Stimulated activated naive CD8-positive, alpha-beta T cell treated with anti-CD3 and anti-CD28 coated beads, Interleukin-15, amount 100 ng/mL, for 72 hours (primary cell): ENCODE data around the gene ATP5F1B.
A peak's percentile ranks its signal among the peaks of the same experiment; 100 is the strongest.

Experiments used
- ATAC-seq: fragments of 150-1000 bp; cut with Tn5 transposase; 2 replicates; pipeline ENCODE4 v1.10.0; 2021; ENCODE audit warnings: mild to moderate bottlenecking, moderate library complexity
- DNase-seq, 2 donors: peaks; one replicate each; pipeline ENCODE4 v3.0.0; 2021 to 2022
- H3K27ac Mint-ChIP-seq, 2 donors: one replicate each; pipeline ENCODE4 v1.8.0; 2022; ENCODE audit warnings: mild to moderate bottlenecking in 2 of 2, mixed read lengths in 2 of 2, moderate library complexity in 2 of 2
- H3K27me3 Mint-ChIP-seq: one replicate; pipeline ENCODE4 v1.8.0; 2022; ENCODE audit warnings: mixed read lengths
- H3K4me1 Mint-ChIP-seq: one replicate; pipeline ENCODE4 v1.8.0; 2022; ENCODE audit warnings: mild to moderate bottlenecking, mixed read lengths
- H3K4me3 Mint-ChIP-seq, 2 donors: one replicate each; pipeline ENCODE4 v1.8.0; 2022; ENCODE audit warnings: mild to moderate bottlenecking in 2 of 2, mixed read lengths in 2 of 2, moderate library complexity in 1 of 2
- H3K9me3 Mint-ChIP-seq, 2 donors: one replicate each; pipeline ENCODE4 v1.8.0; 2022; ENCODE audit warnings: mixed read lengths in 2 of 2

Gene ATP5F1B

DNA sequence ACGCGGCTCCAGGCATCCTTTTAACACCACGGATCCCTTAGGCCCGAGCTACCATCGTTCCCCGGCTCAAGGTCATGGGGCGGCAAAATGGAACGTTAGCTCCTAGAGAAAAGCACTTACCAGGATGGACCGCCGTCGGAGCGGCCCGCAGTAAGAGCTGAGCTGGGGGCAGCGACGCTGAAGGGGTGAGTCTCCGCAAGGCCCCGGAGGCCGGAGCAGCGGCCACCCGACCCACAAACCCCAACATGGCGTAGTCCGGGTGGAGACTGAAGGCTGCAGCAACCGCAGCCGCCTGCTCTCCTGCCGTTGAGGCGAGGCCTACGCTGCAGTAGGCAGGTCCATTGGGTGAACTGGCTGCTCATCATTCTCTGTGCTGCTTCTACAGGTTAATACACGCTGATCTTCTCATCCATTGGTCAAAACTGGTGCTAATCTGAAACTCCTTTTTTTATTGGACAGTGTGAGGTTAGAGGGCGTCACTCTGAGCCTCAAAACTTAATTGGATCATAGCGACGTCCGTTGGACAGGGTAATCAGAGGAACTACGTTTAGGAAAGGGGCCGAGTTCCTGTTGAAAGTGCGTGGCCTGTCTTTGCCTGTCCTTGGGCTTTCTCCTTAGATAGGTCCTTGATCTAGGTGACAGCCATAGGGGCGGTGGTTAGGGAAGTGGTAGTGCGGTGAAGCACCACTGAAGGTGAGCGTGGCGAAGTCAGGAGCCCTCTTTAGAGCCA lies at the start of gene ATP5F1B:
Gene ATP5F1B (minus strand): TSS at position 268 of the 730 bp plus-strand sequence. CDS start 21 bp downstream, at position 247.
- Mint-ChIP-seq H3K4me1 (peaks cover 39% of the 10 kb centered on the region), H3K9me3 (no peaks in the 10 kb centered on the region), H3K27ac (peak within 1 kb of the TSS; percentile 99), H3K27me3 (no peaks in the 10 kb centered on the region), H3K4me3 (peak within 1 kb of the TSS; percentile 94 to 96)
- ATAC-seq (peak; percentile 99), DNase-seq (peak; percentile 88 to 97)

DNA sequence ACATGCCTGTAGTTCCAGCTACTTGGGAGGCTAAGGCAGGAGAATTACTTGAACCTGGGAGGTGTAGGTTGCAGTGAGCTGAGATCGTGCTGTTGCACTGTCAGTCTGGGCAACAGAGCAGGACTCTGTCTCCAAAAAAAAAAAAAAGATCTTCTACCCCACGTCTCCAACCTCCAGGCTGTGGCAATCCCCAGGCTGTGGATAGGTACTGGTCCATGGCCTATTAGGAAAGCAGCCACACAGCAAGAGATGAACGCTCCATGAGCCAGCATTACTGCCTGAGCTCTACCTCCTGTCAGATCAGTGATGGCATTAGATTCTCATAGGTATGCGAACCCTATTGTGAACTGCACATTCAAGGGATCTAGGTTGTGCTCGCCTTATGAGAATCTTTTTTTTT lies 48.4 kb upstream of the ATP5F1B start:
- H3K27me3 Mint-ChIP-seq, result no peaks in the 10 kb centered on the region
- H3K27ac Mint-ChIP-seq, result no peak overlapping the region
- no peak overlapping the region for H3K4me3 Mint-ChIP-seq
- H3K9me3 Mint-ChIP-seq, result no peaks in the 10 kb centered on the region
- ATAC-seq (no peak), DNase-seq (no peak)
- peaks cover 7% of the 10 kb centered on the region for H3K4me1 Mint-ChIP-seq

GRCh38 chr12:56688846-56689109 lies 43.0 kb upstream of the ATP5F1B start:
- Mint-ChIP-seq H3K4me3 (peak overlapping the region; percentile 94 to 95), H3K4me1 (peaks cover 32% of the 10 kb centered on the region), H3K27ac (peak overlapping the region; percentile 99), H3K9me3 (no peaks in the 10 kb centered on the region), H3K27me3 (no peaks in the 10 kb centered on the region)
- DNase-seq (no peak), ATAC-seq (no peak)

- Mint-ChIP-seq H3K4me1 (peaks cover 36% of the 10 kb centered on the region), H3K27me3 (no peaks in the 10 kb centered on the region), H3K4me3 (peak within 1 kb of the TSS; percentile 94 to 95), H3K9me3 (no peaks in the 10 kb centered on the region), H3K27ac (peak within 1 kb of the TSS; percentile 99)
- peak; percentile 86 for ATAC-seq
- DNase-seq, result peak; percentile 99
These were observed 42.5 kb upstream of the ATP5F1B start, which contains the start of gene PTGES3 for GRCh38 chr12:56688129-56688845. Gene PTGES3 (minus strand): TSS chr12:56688284. CDS start chr12:56687999, 285 bp downstream.

DNA sequence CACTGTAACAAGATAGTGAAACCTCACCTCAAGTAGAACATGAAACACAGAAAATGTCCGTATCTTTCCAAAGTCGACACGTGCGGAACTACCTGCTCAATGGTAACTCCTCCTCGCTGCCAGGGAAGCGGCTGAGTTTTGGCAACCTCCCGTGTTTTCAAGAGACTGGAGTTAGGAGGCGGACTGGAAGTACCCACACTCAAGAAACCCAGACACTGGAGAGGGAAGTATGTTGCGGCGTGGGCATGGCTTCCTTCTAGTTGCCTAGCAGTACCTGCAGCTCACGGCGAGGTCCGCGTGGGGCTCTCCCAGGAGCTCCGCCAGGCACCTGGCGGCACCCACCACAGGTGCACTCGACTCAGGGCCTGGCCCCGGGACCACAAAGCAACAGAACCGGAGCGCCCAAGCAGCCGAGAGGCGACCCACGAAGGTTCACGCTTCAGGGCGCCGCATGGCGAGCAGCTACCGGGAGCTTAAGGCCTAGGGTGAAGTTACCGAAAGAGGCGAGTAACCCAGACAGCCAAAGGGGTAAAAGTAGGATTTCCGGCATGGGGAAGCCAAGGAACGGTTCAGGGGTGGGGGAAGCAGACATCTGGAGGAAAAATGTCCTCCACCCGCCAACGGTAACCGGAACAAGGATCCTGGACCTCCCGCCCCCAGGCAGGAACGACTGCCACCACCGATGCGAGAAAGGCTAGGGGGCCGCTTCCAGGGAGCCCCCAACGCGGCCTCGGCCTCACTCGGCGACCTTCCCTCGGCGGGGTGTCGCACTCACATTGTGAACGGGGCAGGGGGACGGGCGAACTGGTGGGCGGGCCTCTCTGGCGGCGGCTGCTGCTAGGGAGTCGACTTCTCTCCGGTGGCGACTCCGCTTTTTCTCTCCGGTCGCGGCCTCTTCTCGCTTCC lies 41.7 kb upstream of the ATP5F1B start:
- ATAC-seq, result peak; percentile 56
- Mint-ChIP-seq H3K4me1 (peaks cover 42% of the 10 kb centered on the region), H3K4me3 (peak overlapping the region; percentile 94 to 95), H3K27me3 (no peaks in the 10 kb centered on the region), H3K27ac (peak overlapping the region; percentile 99), H3K9me3 (no peaks in the 10 kb centered on the region)
- peak; percentile 68 to 69 for DNase-seq

- no peak for DNase-seq
These were observed 39.1 kb upstream of the ATP5F1B start for GRCh38 chr12:56684745-56685359.

GRCh38 chr12:56682323-56682722 lies 36.5 kb upstream of the ATP5F1B start:
- Mint-ChIP-seq H3K27me3 (no peaks in the 10 kb centered on the region), H3K4me1 (peaks cover 79% of the 10 kb centered on the region), H3K9me3 (no peaks in the 10 kb centered on the region), H3K4me3 (peak overlapping the region; percentile 66 to 95), H3K27ac (peak overlapping the region; percentile 58 to 89)
- DNase-seq, result no peak
- ATAC-seq, result no peak

More at GRCh38 chr12:56684745-56685359, 39.1 kb upstream of the ATP5F1B start:
- ATAC-seq, result no peak
- Mint-ChIP-seq H3K4me3 (peak overlapping the region; percentile 94 to 95), H3K27me3 (no peaks in the 10 kb centered on the region), H3K9me3 (no peaks in the 10 kb centered on the region), H3K4me1 (peaks cover 64% of the 10 kb centered on the region), H3K27ac (peak overlapping the region; percentile 94 to 95)

GRCh38 chr12:56679883-56680575 lies 34.2 kb upstream of the ATP5F1B start:
- Mint-ChIP-seq H3K9me3 (no peaks in the 10 kb centered on the region), H3K27ac (peak overlapping the region; percentile 6 to 59), H3K4me3 (peak overlapping the region; percentile 29 to 44), H3K27me3 (no peaks in the 10 kb centered on the region), H3K4me1 (peaks cover 90% of the 10 kb centered on the region)
- no peak for ATAC-seq
- DNase-seq, result no peak

DNA sequence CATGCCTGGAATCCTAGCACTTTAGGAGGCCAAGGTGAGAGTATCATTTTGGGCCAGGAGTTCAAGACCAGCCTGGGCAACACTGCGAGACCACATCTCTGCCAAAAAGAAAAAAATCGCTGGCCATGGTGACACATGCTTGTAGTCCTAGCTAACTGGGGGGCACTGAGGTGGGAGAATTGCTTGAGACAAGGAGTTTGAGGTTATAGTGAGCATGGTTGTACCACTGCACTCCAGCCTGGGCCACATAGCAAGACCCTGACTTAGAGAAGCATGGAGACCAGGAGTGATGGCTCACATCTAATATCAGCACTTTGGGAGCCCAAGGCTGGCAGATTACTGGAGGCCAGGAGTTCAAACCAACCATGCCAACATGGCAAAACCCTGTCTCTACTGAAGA lies 33.1 kb upstream of the ATP5F1B start:
- ATAC-seq (no peak), DNase-seq (no peak)
- Mint-ChIP-seq H3K9me3 (no peaks in the 10 kb centered on the region), H3K27ac (no peak overlapping the region), H3K4me3 (peak overlapping the region in 1 of 2 donors; percentile 37), H3K27me3 (no peaks in the 10 kb centered on the region), H3K4me1 (peaks cover 84% of the 10 kb centered on the region)

DNA sequence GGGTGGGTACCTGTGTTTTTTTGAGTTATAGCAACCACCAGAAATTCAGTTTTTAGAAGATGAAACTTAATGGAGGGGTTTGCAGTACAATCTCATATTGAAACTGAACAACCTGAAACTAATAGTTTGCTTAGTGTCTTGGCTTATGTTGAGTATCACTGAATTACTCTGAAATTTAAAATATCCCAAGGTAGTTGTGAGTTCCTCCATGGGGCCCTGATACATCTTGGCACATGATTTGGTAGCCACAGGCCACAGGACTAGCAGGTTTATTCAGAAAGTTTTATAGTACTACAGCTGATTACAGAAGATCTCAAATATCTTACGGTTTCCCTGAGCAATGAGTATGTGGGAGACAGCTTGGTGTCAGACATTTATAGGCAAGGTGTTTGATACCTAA lies 31.9 kb upstream of the ATP5F1B start:
- ATAC-seq (peak; percentile 98), DNase-seq (peak in 1 of 2 donors; percentile 55)
- Mint-ChIP-seq H3K27ac (peak overlapping the region; percentile 81 to 85), H3K4me3 (peak overlapping the region; percentile 29 to 49), H3K4me1 (peaks cover 82% of the 10 kb centered on the region), H3K27me3 (no peaks in the 10 kb centered on the region), H3K9me3 (no peaks in the 10 kb centered on the region)

- Mint-ChIP-seq H3K4me3 (no peak overlapping the region), H3K4me1 (peaks cover 82% of the 10 kb centered on the region), H3K27me3 (no peaks in the 10 kb centered on the region), H3K9me3 (no peaks in the 10 kb centered on the region), H3K27ac (peak overlapping the region; percentile 19 to 87)
- ATAC-seq, result no peak
- DNase-seq, result peak in 1 of 2 donors; percentile 7
These were observed 31.2 kb upstream of the ATP5F1B start for GRCh38 chr12:56676851-56677580.

- Mint-ChIP-seq H3K4me1 (peaks cover 64% of the 10 kb centered on the region), H3K27ac (peak overlapping the region in 1 of 2 donors; percentile 54)
These were observed 25.8 kb upstream of the ATP5F1B start for GRCh38 chr12:56671608-56672007.

DNA sequence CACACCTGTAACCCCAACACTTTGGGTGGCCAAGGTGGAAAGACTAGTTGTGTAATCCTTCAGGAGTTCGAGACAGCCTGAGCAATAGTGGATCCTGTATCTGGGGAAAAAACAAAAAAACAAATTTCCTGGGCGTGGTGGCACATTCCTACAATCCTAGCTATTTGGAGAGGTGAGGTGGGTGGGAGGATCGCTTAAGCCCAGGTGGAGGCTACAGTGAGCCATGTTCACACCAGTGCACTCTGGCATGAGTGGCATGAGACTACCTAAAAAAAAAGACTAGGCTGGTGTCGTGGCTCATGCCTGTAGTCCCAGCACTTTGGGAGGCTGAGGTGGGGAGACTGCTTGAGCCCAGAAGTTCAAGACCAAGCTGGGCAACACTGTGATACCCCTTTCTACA lies 25.1 kb upstream of the ATP5F1B start:
- Mint-ChIP-seq H3K27ac (peak overlapping the region in 1 of 2 donors; percentile 16), H3K9me3 (no peaks in the 10 kb centered on the region), H3K4me3 (no peak overlapping the region), H3K27me3 (no peaks in the 10 kb centered on the region), H3K4me1 (peaks cover 56% of the 10 kb centered on the region)
- ATAC-seq, result no peak
- peak in 1 of 2 donors; percentile 1 for DNase-seq

More at GRCh38 chr12:56671608-56672007, 25.8 kb upstream of the ATP5F1B start:
- Mint-ChIP-seq H3K4me3 (no peak overlapping the region), H3K27me3 (no peaks in the 10 kb centered on the region), H3K9me3 (no peaks in the 10 kb centered on the region)
- no peak for ATAC-seq
- no peak for DNase-seq

GRCh38 chr12:56668197-56668457 lies 22.3 kb upstream of the ATP5F1B start:
- Mint-ChIP-seq H3K27ac (peak overlapping the region in 1 of 2 donors; percentile 19), H3K4me3 (peak overlapping the region; percentile 23 to 26), H3K9me3 (no peaks in the 10 kb centered on the region), H3K27me3 (no peaks in the 10 kb centered on the region), H3K4me1 (peaks cover 41% of the 10 kb centered on the region)
- ATAC-seq (peak; percentile 64), DNase-seq (no peak)
